Measurements from ENCODE around the gene COL19A1.
A peak's percentile ranks its signal among the peaks of the same experiment; 100 is the strongest.
"Not testable (repeated sequence)": the region's sequence is repeated elsewhere in the genome, so short reads cannot be mapped to it uniquely, and the experiment has no call there.

The COL19A1 gene

GRCh38 chr6:69866770-69867638, 648 bp downstream of the COL19A1 start:
- peak; percentile 31 for DNase-seq

DNA sequence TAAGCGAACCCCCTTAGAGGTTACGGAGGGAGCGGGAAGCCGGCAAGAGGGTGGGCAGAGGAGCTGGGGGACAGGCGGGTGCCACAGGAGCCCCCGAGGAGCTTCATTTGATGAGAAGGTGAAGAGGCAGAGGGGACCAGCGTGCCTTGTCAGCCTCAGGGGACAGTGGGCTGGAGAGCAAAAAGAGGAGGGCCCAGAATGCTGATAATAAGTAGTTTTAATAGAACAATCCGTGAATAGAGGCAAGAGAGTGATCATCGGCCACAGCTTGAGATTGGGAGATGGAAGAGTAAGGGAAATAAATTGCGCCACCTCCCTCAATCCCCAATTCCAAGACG, 1.3 kb downstream of the COL19A1 start:
- no peak for DNase-seq

GRCh38 chr6:69868252-69868804, 2.0 kb downstream of the COL19A1 start:
- DNase-seq: no peak

- DNase-seq: no peak
These were observed 2.6 kb downstream of the COL19A1 start for GRCh38 chr6:69868961-69869360.

- no peak for DNase-seq
These were observed 4.8 kb downstream of the COL19A1 start for GRCh38 chr6:69871107-69871506.

DNA sequence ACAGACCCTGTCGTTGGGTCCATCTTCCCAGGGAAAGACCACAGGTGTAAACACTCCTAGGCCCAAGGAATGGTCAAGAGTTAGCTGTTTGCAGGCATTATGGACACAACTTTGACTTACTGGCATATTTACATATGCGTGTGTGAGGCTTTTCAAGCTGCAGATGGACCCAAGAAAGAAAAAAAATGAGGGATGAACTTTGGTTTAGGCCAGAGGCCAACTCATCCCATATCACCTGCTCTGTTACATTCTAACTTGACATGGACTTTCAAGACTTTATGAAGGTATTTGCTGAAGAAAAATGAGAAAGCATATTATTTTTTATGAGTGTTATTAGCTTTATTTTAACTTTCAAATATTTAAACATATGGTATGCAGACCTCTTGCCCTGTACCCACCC, 6.9 kb downstream of the COL19A1 start:
- DNase-seq: no peak

DNA sequence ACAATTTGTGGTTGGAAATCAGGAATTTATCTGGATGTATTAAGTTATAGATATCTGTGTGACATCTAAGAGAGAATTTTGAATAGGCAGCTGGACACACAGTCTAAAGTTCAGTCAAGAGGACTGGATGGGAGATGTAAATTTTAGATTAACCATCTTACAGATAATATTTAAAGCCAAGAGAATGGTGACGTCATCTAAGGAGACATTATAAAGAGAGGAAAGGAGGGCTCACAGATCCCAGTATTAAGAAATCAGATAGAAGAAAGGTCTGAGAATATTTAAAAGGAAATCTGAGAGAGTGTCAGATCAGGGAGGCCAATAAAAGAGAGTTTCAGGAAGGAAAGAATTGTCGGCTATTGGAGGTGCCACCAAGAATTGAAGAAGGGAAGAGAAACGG, 9.4 kb downstream of the COL19A1 start:
- DNase-seq: no peak

DNA sequence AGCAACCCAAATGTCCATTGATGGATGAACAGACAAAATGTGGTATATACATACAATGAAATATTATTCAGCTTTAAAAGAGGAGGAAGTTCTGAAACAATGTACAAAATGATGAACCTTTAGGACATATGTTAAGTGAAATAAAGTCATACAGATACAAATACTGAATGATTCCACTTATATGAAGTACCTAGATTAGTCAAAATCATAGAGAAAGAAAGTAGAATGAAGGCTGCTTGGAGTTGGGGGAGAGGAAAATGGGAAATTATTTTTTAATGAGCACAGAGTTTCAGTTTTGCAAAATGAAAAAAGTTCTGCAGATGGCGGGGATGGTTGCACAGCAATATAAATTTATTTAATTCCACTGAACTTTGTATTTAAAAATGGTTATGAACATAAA, 12.4 kb downstream of the COL19A1 start:
- DNase-seq: no peak

- DNase-seq: no peak
These were observed 14.2 kb downstream of the COL19A1 start for GRCh38 chr6:69880601-69881000.

DNA sequence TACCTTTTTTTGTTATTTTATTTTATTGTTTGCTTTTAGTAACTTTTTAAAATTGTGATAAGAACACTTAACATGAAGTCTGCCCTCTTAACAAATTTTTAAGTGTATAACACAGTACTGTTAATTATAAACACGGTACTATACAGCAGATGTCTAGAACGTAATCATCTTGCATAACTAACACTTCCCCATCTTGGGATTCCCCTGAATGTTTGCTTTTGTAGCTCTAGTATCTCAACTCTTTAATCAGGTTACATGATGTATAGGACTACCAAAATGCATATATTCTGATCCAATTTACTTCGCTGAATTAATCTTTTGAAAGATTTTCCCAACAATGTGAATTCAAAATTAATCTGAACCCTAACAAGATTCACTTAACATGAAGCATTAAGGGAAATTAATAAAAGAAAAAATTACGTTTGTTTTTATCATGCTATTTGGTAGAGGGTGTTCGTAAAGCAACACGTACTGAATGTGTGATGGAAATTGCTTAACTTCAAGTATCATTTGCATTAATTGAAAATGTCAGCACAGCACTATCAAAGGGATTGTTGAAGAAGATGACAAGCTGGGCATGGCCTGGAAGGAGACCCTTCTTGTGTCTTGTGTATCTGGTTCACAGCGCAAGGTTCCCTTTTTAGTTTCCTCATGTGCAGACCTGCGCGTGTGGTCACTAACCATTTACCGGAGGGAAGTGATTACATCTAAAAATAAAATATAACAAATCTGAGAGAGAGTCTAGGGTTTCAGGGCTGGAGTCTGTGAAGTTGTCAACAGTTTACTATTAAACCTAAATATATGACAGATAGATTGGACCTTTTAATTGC, 15.2 kb downstream of the COL19A1 start:
- no peak for DNase-seq

- no peak for DNase-seq
These were observed 17.2 kb downstream of the COL19A1 start for GRCh38 chr6:69883551-69883950.

DNA sequence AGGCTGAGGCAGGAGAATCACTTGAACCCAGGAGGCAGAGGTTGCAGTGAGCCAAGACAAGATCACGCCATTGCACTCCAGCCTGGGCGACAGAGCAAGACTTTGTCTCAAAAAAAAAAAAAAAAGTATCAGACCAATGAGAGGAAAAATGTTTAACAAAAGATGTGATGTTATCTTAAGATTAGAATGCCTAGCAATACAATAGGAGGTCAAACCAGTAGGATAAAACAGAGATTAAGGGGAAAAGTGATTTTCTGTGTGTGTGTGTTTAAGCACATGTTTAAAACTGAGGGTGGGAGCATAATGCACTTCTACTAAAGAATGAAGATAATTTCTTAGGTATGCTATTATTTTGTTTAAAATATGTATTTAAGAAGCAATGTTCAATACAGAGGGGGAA, 17.9 kb downstream of the COL19A1 start:
- DNase-seq: no peak

DNA sequence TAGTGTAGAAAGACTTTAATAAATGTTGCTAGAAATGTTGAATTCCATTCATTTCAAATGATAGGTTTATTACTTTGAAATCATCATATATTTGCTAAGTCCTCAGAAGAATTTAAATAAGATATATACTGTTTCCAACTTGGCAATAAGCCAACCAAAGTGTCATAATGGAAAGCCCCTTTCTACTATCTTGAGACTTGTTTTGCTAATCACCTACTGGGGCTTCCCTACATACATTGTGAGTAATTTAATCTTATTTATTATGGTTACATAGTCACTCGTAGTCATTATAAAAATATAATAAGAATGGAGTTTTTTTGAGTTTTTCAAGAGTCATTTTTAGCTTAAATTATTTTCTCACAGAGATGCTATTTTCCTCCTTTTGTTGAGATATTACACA, 20.7 kb downstream of the COL19A1 start:
- DNase-seq: no peak

DNA sequence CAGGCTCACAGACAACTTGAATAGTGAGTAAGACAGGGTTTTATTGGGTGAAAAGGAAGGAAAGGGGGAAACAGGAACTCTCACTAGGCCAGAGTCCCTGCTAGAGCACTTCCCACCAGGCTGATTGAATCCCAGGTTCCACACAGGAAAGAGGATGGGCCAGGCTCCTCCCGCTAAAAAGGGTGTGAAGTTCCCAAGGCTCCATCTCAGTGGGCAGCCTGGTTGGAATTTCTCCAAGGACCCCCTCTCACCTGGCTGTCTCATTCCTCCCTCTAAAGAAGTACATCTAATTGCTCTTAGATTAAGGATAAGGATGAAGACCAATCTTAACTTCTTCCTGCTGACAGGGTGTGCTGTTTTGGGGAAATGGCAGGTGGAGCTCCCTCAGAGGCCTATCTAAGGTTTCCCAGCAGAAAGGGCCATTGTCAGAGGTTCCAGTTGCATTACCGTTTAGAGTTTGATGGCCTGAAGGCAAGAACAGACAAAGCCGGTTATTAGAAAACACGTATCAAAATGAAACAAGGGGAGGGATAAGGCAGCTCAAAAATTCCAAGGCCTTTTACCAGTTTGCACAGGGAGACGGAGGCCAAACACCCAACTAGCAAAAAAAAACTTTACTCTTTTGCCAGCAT, 21.5 kb downstream of the COL19A1 start:
- DNase-seq: no peak

- no peak for DNase-seq
These were observed 22.3 kb downstream of the COL19A1 start for GRCh38 chr6:69888482-69889233.

- DNase-seq: not testable (repeated sequence)
These were observed 23.0 kb downstream of the COL19A1 start for GRCh38 chr6:69889234-69889974.

DNA sequence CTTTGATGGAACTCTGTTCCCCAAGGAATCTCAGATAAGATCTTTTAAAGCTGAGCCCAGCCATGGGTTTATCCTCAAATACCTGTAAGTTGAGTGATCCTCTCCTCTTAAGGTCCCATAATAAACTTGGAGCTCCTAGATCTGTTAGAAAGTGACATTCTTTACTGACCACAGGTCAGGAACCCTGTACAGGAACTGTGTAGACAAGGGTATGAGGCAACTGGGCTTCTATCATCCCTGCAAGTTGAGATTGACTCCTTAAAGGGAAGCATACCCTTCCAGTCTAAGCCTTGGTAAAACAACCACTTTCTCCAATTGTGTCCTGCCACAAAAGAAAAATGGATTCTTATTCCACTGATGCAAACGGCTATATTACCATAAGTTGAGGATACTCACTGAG, 26.2 kb downstream of the COL19A1 start:
- not testable (repeated sequence) for DNase-seq

- not testable (repeated sequence) for DNase-seq
These were observed 26.9 kb downstream of the COL19A1 start for GRCh38 chr6:69893266-69893665.

GRCh38 chr6:69894578-69895347, 28.4 kb downstream of the COL19A1 start:
- DNase-seq: no peak

- DNase-seq: no peak
These were observed 29.0 kb downstream of the COL19A1 start for GRCh38 chr6:69895396-69895795.

DNA sequence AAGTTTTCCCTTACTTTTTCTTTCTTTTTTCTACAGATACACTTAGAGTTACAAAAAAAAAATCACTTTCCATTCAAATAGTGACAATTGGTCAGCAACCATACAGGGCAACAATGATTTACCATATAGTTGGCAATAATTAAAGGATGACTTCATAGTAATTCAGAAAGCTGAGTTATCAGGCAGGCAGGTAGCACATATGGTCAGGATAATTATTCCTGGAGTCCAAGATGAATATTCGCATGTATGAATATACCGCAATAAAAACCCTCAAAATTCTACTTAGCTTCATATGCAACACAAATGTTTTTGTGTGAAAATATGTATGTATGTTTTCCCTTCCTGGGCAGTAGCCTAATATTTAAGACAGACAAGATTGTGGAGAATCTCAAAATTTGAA, 34.5 kb downstream of the COL19A1 start:
- no peak for DNase-seq
